Measurements from ENCODE around the gene LRP1.

GRCh38 chr12:57211791-57212700 lies 83.8 kb downstream of the LRP1 start:
- TF ChIP-seq POLR2A (IDR thresholded peaks at IDR 0.05; ENCODE audit: extremely low read depth, insufficient read length) (no peak), CTCF (IDR thresholded peaks at IDR 0.05; ENCODE audit: low read depth, low read length) (no peak), MYC (IDR thresholded peaks at IDR 0.05; ENCODE audit: low read depth, low read length) (no peak), MAX (IDR thresholded peaks at IDR 0.05; ENCODE audit: low read depth, low read length) (no peak)
